Type B pancreatic cell (in vitro differentiated cells): ENCODE results near the gene HIGD1C. TPM values are rescaled to one million over a fixed set of nuclear protein-coding genes. Genes with fewer than 3 reads are reported as not detected.
"Not testable (repeated sequence)": the region's sequence is repeated elsewhere in the genome, so short reads cannot be mapped to it uniquely, and the experiment has no call there.

Experiments
- DNase-seq: peaks from one replicate; pipeline ENCODE4 v3.0.0; 2021; ENCODE audit warnings: mixed read lengths; ENCODE audit not compliant: unreplicated experiment; ENCODE audit errors: extremely low spot score
- H3K27ac Mint-ChIP-seq: 2 replicates; pipeline ENCODE4 v1.8.0; 2021; ENCODE audit warnings: mild to moderate bottlenecking, mixed read lengths
- H3K27me3 Mint-ChIP-seq: 2 replicates; pipeline ENCODE4 v1.8.0; 2021; ENCODE audit warnings: mixed read lengths
- H3K36me3 Mint-ChIP-seq: 2 replicates; pipeline ENCODE4 v1.8.0; 2021; ENCODE audit warnings: mixed read lengths
- H3K4me1 Mint-ChIP-seq: one replicate; pipeline ENCODE4 v1.8.0; 2021; ENCODE audit warnings: mixed read lengths; ENCODE audit not compliant: unreplicated experiment
- H3K4me3 Mint-ChIP-seq: 2 replicates; pipeline ENCODE4 v1.8.0; 2021; ENCODE audit warnings: mild to moderate bottlenecking, mixed read lengths
- H3K9me3 Mint-ChIP-seq: 2 replicates; pipeline ENCODE4 v1.8.0; 2021; ENCODE audit warnings: mixed read lengths
- CTCF ChIP-seq: fragments of 200-600 bp; sonication (generic); conservative IDR thresholded peaks from 2 replicates; pipeline ENCODE4 v1.5.0; 2021; ENCODE audit warnings: antibody characterized with exemption, mild to moderate bottlenecking
- long read RNA-seq: library from polyadenylated mRNA; unstranded; transcript quantifications from one replicate; pipeline ENCODE4 v2.0.0, GENCODE V29; 2020
- total RNA-seq: library from RNA; stranded (reverse); gene quantifications from 2 replicates; pipeline ENCODE4 v1.2.1, GENCODE V29; 2021; ENCODE audit warnings: low replicate concordance

HIGD1C gene
- total RNA-seq: not detected in 2 replicates
- long read RNA-seq: 0 reads

- H3K4me1 Mint-ChIP-seq: no peaks in the 10 kb centered on the region
- peak; percentile 52 for DNase-seq
- no peaks in the 10 kb centered on the region for H3K36me3 Mint-ChIP-seq
- H3K9me3 Mint-ChIP-seq: no peaks in the 10 kb centered on the region
- H3K4me3 Mint-ChIP-seq: no peak within 1 kb of the TSS
- no peak for TF ChIP-seq CTCF
- no peak within 1 kb of the TSS for H3K27ac Mint-ChIP-seq
- no peaks in the 10 kb centered on the region for H3K27me3 Mint-ChIP-seq
These were observed at the start of gene HIGD1C for GRCh38 chr12:50952510-50952909. Gene HIGD1C, plus strand, starts transcription at chr12:50952544. Its CDS starts 1,455 bp downstream, at chr12:50953999.

- H3K36me3 Mint-ChIP-seq, H3K27ac Mint-ChIP-seq, H3K4me1 Mint-ChIP-seq, DNase-seq, H3K4me3 Mint-ChIP-seq, H3K27me3 Mint-ChIP-seq: not testable (repeated sequence)
- peaks cover 21% of the 10 kb centered on the region for H3K9me3 Mint-ChIP-seq
These were observed 43.9 kb upstream of the HIGD1C start for GRCh38 chr12:50908479-50908878.

- H3K36me3 Mint-ChIP-seq, H3K27me3 Mint-ChIP-seq: not testable (repeated sequence)
These were observed 40.0 kb upstream of the HIGD1C start for GRCh38 chr12:50912361-50912760.

GRCh38 chr12:50913224-50913623 lies 39.1 kb upstream of the HIGD1C start:
- no peak for TF ChIP-seq CTCF
- Mint-ChIP-seq H3K9me3 (peaks cover 27% of the 10 kb centered on the region), H3K36me3 (peaks cover 10% of the 10 kb centered on the region), H3K27ac (no peak overlapping the region), H3K27me3 (no peaks in the 10 kb centered on the region), H3K4me1 (no peaks in the 10 kb centered on the region), H3K4me3 (no peak overlapping the region)
- DNase-seq: no peak

More at GRCh38 chr12:50912361-50912760, 40.0 kb upstream of the HIGD1C start:
- not testable (repeated sequence) for DNase-seq, H3K27ac Mint-ChIP-seq, H3K4me3 Mint-ChIP-seq, H3K4me1 Mint-ChIP-seq
- peaks cover 20% of the 10 kb centered on the region for H3K9me3 Mint-ChIP-seq

GRCh38 chr12:50914872-50915484 lies 37.4 kb upstream of the HIGD1C start:
- no peak for DNase-seq
- Mint-ChIP-seq H3K27me3 (no peaks in the 10 kb centered on the region), H3K4me3 (no peak overlapping the region), H3K27ac (no peak overlapping the region), H3K9me3 (peaks cover 31% of the 10 kb centered on the region), H3K36me3 (peaks cover 10% of the 10 kb centered on the region), H3K4me1 (no peaks in the 10 kb centered on the region)
- no peak for TF ChIP-seq CTCF

- TF ChIP-seq CTCF: no peak
- Mint-ChIP-seq H3K9me3 (peaks cover 31% of the 10 kb centered on the region), H3K36me3 (peaks cover 10% of the 10 kb centered on the region)
These were observed 36.1 kb upstream of the HIGD1C start for GRCh38 chr12:50916292-50916691.

More at GRCh38 chr12:50916292-50916691, 36.1 kb upstream of the HIGD1C start:
- no peak overlapping the region for H3K4me3 Mint-ChIP-seq
- H3K27me3 Mint-ChIP-seq: no peaks in the 10 kb centered on the region
- no peaks in the 10 kb centered on the region for H3K4me1 Mint-ChIP-seq
- H3K27ac Mint-ChIP-seq: no peak overlapping the region
- no peak for DNase-seq
